Measurements from ENCODE around the gene UMOD. TPM values are rescaled to one million over a fixed set of nuclear protein-coding genes. Genes with fewer than 3 reads are reported as not detected.

UMOD gene
- total RNA-seq, 1 donor from 2014 or later, result not detected

GRCh38 chr16:20396846-20397467 lies 44.4 kb upstream of the UMOD start:
- no peak for DNase-seq (ENCODE audit: low read depth)
- TF ChIP-seq CTCF (conservative IDR thresholded peaks at IDR 0.05; ENCODE audit: low read depth, low read length), result no peak
- H3K4me3 ChIP-seq (ENCODE audit: low read depth, low read length), result no peak overlapping the region

- H3K4me3 ChIP-seq (ENCODE audit: low read depth, low read length), result no peak overlapping the region
- TF ChIP-seq CTCF (conservative IDR thresholded peaks at IDR 0.05; ENCODE audit: low read depth, low read length), result no peak
- no peak for DNase-seq (ENCODE audit: low read depth)
Measured at GRCh38 chr16:20395946-20396345, 43.4 kb upstream of the UMOD start.

GRCh38 chr16:20393801-20394577 lies 41.5 kb upstream of the UMOD start:
- DNase-seq (ENCODE audit: low read depth), result no peak
- no peak for TF ChIP-seq CTCF (conservative IDR thresholded peaks at IDR 0.05; ENCODE audit: low read depth, low read length)
- H3K4me3 ChIP-seq (ENCODE audit: low read depth, low read length), result no peak overlapping the region

GRCh38 chr16:20391045-20391444 lies 38.5 kb upstream of the UMOD start:
- H3K4me3 ChIP-seq (ENCODE audit: low read depth, low read length), result no peak overlapping the region
- DNase-seq (ENCODE audit: low read depth), result no peak
- no peak for TF ChIP-seq CTCF (conservative IDR thresholded peaks at IDR 0.05; ENCODE audit: low read depth, low read length)

- TF ChIP-seq CTCF (conservative IDR thresholded peaks at IDR 0.05; ENCODE audit: low read depth, low read length), result no peak
- no peak overlapping the region for H3K4me3 ChIP-seq (ENCODE audit: low read depth, low read length)
- DNase-seq (ENCODE audit: low read depth), result no peak
Measured at GRCh38 chr16:20388854-20389253, 36.3 kb upstream of the UMOD start.

GRCh38 chr16:20387978-20388377 lies 35.5 kb upstream of the UMOD start:
- DNase-seq (ENCODE audit: low read depth), result no peak
- TF ChIP-seq CTCF (conservative IDR thresholded peaks at IDR 0.05; ENCODE audit: low read depth, low read length), result no peak
- no peak overlapping the region for H3K4me3 ChIP-seq (ENCODE audit: low read depth, low read length)

Data from epithelial cell of proximal tubule (primary cell).